Thyroid gland (tissue), 4 donors: ENCODE results near the gene PPIL6.

Experiments used
- POLR2A ChIP-seq, 2 donors: fragments of 450-650 bp; IDR thresholded peaks; one replicate each; pipeline ENCODE4 v1.6.1; 2017; ENCODE audit warnings: antibody characterized with exemption in 2 of 2, mild to moderate bottlenecking in 2 of 2, moderate library complexity in 1 of 2
- TF ChIP-seq, protein P1 (sequence below), 6 experiments: fragments of 200-600 bp in 3 of 6; fragments of 450-650 bp in 3 of 6; sonication (generic) in 3 of 6; IDR thresholded peaks; one replicate each; pipeline ENCODE4 v1.5.1; 2016 to 2019; ENCODE audit warnings: antibody characterized with exemption in 6 of 6, mild to moderate bottlenecking in 2 of 6, inconsistent platforms in 1 of 6, moderate library complexity in 1 of 6

- TF ChIP-seq, protein P1, sequence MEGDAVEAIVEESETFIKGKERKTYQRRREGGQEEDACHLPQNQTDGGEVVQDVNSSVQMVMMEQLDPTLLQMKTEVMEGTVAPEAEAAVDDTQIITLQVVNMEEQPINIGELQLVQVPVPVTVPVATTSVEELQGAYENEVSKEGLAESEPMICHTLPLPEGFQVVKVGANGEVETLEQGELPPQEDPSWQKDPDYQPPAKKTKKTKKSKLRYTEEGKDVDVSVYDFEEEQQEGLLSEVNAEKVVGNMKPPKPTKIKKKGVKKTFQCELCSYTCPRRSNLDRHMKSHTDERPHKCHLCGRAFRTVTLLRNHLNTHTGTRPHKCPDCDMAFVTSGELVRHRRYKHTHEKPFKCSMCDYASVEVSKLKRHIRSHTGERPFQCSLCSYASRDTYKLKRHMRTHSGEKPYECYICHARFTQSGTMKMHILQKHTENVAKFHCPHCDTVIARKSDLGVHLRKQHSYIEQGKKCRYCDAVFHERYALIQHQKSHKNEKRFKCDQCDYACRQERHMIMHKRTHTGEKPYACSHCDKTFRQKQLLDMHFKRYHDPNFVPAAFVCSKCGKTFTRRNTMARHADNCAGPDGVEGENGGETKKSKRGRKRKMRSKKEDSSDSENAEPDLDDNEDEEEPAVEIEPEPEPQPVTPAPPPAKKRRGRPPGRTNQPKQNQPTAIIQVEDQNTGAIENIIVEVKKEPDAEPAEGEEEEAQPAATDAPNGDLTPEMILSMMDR (IDR thresholded peaks at IDR 0.05) = no peak
- TF ChIP-seq POLR2A (IDR thresholded peaks at IDR 0.05) = no peak
These were observed 69.6 kb downstream of the PPIL6 start for GRCh38 chr6:109370792-109371191.
